Astrocyte of the spinal cord (primary cell): ENCODE data around the gene KDM7A.

ENCODE experiments used
- DNase-seq: peaks from one replicate; pipeline ENCODE4 v3.0.0; 2011; ENCODE audit warnings: low read depth, low spot score
- H3K4me3 ChIP-seq: 2 replicates; pipeline ENCODE4 v1.5.1; 2011; ENCODE audit warnings: low read depth, mild to moderate bottlenecking, low read length, moderate library complexity
- CTCF ChIP-seq: IDR thresholded peaks from 2 replicates; pipeline ENCODE4 v1.5.1; 2012; ENCODE audit warnings: low read depth, mild to moderate bottlenecking, low read length, inconsistent platforms
- in situ Hi-C: cut with HindIII; loops from 2 replicates; pipeline ENCODE4 v1.10.0; 2017; ENCODE audit warnings: low sequenced_read_pairs

KDM7A gene

GRCh38 chr7:140160308-140160707, 16.5 kb downstream of the KDM7A start:
- no peak overlapping the region for H3K4me3 ChIP-seq
- no peak for TF ChIP-seq CTCF
- DNase-seq, result no peak
- in situ Hi-C loops, result no loop called here

- no peak for TF ChIP-seq CTCF
- peak; percentile 36 for DNase-seq
- in situ Hi-C loops, result no loop called here
- H3K4me3 ChIP-seq, result no peak overlapping the region
Measured at GRCh38 chr7:140159497-140159896, 17.3 kb downstream of the KDM7A start.

GRCh38 chr7:140156460-140157080, 20.2 kb downstream of the KDM7A start:
- no peak overlapping the region for H3K4me3 ChIP-seq
- in situ Hi-C loops, result no loop called here
- no peak for TF ChIP-seq CTCF
- DNase-seq, result no peak

GRCh38 chr7:140155428-140155827, 21.4 kb downstream of the KDM7A start:
- in situ Hi-C loops, result no loop called here
- no peak for TF ChIP-seq CTCF
- no peak overlapping the region for H3K4me3 ChIP-seq
- DNase-seq, result no peak

- no peak for DNase-seq
- H3K4me3 ChIP-seq, result no peak overlapping the region
- in situ Hi-C loops, result no loop called here
- TF ChIP-seq CTCF, result no peak
Measured at GRCh38 chr7:140153666-140154161, 23.1 kb downstream of the KDM7A start.

- no peak for DNase-seq
- in situ Hi-C loops, result no loop called here
- no peak for TF ChIP-seq CTCF
- no peak overlapping the region for H3K4me3 ChIP-seq
Measured at GRCh38 chr7:140146574-140146973, 30.2 kb downstream of the KDM7A start.
